GM19463 (cell line): ENCODE measurements around the gene TXN2.
"Not testable (repeated sequence)": the region's sequence is repeated elsewhere in the genome, so short reads cannot be mapped to it uniquely, and the experiment has no call there.

Experiments used
- ATAC-seq: cut with Tn5 transposase; IDR thresholded peaks from one replicate; pipeline ENCODE4 v1.9.1; 2021; ENCODE audit warnings: mild to moderate bottlenecking, moderate library complexity; ENCODE audit not compliant: unreplicated experiment

TXN2 gene

DNA sequence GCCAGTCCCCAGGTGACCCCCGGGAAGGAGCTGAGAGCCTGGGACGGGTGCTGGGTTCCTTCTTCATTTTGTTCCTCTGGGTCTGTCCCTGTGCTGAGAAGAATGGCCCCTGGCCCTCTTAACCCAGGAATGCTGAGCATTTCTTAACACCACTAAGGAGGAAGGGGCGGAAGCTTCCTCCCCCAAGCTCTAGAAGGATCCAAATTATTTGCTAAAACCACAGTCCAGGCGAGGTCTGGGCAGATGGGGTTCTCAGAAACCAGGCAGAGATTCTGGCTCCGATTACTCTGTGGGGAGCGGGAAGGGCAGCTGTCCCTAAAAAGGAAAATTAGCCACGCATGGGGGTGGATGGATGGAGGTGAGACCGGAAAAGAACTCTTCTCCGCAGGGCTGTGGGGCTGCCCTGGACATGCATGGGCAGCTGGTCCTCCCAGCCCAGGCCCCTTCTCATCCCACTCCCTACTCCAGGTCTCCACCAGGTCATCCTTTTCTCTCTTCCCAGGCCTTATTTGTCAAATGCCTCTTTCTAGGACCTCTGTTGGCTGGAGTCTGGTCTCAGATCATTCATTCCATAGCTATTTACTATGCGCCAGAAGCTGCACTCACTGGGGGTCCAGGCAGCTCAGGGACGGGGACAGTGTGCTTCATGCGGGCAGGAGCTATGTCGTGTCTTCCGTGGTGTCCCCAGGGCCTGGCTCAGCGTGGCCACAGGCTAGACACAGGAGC is 48.7 kb downstream of the TXN2 start:
- no peak for ATAC-seq

DNA sequence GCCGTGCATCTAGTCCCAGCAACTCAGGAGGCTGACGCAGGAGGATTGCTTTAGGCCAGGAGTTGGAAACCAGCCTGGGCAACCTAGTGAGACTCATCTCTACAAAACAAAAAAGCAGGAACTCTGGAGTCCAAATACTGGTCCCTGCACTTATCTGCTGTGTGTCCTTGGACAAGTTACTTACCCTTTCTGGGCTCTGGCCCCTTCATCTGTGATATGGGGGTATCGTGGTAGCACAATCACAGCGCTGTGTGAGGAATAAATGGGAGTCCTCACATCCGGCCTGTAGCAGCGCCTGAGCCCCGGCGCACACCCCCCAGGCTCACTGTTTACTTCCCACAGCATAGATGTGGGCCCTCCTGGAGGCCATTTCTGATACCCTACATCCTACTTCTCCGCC is 49.5 kb downstream of the TXN2 start:
- no peak for ATAC-seq

DNA sequence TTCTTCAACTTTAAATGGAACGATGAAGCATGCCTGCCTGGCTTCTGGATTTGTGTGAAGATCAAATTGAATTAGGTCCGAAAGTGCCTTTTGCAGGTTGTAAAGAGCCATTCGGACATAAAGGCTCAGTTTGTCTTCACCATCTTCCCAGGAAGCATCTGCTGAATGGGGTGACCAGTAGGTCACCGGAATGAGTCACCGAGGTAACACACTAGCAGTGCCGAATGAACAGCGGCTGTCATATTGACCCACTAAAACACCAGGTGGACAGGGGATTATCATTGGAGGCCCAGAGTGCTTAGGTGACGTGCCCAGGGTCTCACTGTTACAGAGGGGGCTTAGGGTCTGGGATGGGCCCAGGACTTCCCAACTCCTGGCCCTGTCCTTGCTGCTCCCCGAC is 50.6 kb downstream of the TXN2 start:
- ATAC-seq = no peak

DNA sequence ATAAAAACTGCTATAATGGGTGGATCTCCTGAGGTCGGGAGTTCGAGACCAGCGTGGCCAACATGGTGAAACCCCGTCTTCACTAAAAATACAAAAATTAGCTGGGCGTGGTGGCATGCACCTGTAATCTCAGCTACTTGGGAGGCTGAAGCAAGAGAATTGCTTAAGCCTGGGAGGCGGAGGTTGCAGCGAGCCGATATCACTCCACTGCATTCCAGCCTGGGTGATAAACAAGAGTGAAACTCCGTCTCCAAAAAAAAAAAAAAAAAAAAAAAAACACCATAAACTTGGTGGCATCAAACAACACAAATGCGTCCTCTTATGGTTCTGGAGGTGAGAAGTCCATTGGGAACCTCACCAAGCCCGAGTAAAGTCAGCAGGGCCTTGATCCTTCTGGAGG is 53.5 kb downstream of the TXN2 start:
- not testable (repeated sequence) for ATAC-seq

DNA sequence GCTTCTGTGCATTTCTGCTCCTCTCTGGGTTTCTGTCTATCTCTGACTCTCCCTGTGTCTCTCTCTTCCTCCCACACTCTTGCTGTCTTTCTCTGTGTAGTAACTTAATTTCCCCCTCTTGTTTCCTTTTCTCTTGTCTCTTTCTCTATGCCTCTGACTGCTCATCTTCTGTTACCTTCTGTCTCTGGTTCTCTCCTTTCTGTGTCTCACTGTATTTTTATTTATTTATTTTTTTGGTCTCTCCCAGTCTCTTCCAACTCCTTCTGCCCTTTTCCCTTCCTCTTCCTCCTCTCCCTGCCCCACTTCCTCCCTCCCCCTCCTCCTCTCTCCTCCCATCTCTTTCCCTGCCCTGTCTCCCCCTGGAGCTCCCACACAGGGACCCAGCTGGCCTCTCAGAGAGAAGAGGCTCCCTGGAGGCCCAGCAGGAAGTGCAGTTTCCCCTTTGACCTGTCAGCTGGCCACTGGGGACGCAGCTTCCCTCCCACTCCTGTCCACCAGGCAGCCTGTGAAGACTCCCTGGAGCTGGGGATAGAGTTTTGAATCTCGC is 55.4 kb downstream of the TXN2 start:
- ATAC-seq = no peak

DNA sequence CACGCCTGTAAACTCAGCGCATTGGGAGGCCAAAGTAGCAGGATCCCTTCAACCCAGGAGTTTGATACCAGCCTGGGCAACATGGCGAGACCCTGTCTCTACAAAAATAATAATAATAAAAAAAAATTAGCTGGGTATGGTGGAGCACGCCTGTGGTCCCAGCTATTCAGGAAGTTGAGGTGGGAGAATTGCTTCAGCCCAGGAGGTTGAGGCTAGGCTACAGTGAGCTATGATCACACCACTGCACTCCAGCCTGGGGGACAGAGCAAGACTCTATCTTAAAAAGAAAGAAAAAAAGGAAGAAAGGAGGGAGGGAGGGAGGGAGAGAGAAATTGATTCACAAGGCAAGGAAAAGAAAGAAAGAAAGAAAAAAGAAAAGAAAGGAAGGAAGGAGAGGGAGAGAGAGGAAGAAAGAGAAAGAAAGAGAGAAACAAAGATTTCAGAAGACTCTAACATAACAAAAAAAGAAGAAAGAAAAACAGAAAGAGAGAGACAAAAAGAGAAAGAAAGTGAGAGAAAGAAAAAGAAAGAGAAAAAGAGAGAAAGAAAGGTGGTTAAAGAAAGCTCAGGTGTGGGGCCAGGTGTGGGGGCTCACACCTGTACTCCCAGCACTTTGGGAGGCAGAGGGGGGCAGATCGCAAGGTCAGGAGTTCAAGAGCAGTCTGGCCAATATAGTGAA is 56.4 kb downstream of the TXN2 start:
- no peak for ATAC-seq

DNA sequence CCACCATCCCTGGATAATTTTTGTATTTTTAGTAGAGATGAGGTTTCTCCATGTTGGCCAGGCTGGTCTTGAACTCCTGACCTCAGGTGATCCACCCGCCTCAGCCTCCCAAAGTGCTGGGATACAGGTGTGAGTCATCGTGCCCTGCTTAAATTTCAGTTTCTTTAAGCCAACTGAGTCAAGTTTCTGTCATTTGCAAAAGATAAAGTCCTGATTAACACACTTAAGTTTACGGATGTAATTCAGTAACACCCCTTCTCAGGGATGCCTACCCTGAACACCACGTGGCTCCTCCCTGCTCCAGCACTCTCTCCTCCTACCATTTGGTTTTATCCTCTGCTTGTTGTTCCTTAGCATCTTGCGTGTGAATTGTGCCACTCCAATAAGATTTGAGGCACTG is 57.0 kb downstream of the TXN2 start:
- not testable (repeated sequence) for ATAC-seq

DNA sequence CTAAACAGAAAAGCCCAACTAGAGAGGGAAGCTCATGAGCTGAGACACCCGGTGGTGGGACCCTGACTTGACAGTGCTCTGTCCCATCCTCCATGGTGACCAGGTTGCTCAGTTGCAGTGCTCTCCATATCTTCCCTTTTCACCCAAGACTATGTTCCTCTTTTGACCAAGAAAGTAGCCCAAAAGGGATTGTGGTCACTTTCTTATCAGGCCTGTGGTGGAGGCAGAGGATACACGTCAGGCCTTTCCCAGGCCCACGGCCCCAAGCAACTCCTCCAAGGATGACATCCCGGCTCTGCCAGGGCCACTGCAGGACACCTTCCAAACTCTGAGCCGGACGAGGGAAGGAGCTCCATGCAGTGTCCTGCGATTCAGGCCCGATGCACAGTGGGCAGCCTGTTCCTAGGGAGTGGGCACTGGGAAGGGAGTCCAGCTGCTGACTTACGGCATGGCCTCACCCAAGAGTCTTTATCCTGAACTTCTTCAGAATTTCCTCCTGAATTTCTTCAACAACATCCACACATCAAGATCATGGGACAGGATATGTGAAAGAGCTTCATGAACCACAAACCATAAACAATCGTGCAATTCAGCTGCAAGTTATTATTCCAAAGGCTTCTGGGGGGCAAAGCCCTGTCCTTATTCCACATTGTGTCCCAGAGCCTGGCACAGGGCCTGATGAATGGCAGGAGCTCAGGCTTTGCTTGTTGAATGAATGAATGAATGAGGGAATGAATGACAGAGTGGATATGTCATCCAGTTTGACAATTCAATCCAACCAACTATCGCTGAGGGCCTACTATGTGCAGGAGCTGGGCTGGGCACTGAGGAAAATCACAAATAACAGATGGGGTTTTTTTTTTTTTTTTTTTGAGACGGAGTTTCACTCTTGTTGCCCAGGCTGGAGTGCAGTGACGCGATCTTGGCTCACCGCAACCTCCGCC is 57.7 kb downstream of the TXN2 start:
- ATAC-seq = no peak

DNA sequence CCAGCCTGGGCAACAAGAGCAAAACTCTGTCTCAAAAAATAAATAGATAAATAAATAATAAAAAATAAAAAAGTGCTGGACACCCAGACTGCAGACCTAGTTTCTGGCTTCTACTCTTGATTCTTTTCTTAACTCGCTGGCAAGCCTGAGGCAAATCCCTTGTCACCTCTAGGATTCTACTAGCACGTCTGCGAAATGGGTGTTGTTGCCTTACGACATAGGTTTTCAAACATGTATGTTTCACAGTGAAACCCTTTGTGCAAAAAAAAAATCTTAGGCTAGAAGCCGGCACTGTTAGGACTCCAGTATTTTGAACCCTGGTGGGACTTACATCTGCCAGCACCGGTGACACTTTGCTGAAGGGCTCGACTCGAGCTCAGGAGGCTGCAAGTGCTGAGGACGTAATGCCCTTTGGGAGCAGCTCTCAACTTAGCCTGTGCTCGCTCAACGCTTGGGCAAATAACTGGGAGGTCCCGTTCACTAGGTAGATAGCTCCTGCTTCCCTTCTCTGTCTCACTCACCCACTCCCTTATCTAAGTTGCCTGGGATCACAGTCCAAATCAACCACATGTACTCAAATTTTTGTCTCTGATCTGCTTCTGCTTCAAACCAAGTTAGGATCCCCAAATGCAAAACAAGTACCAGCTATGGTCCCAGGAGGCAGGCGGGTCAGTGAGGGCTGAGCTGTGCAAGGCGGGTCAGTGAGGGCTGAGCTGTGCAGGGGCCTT is 59.0 kb downstream of the TXN2 start:
- ATAC-seq = no peak

DNA sequence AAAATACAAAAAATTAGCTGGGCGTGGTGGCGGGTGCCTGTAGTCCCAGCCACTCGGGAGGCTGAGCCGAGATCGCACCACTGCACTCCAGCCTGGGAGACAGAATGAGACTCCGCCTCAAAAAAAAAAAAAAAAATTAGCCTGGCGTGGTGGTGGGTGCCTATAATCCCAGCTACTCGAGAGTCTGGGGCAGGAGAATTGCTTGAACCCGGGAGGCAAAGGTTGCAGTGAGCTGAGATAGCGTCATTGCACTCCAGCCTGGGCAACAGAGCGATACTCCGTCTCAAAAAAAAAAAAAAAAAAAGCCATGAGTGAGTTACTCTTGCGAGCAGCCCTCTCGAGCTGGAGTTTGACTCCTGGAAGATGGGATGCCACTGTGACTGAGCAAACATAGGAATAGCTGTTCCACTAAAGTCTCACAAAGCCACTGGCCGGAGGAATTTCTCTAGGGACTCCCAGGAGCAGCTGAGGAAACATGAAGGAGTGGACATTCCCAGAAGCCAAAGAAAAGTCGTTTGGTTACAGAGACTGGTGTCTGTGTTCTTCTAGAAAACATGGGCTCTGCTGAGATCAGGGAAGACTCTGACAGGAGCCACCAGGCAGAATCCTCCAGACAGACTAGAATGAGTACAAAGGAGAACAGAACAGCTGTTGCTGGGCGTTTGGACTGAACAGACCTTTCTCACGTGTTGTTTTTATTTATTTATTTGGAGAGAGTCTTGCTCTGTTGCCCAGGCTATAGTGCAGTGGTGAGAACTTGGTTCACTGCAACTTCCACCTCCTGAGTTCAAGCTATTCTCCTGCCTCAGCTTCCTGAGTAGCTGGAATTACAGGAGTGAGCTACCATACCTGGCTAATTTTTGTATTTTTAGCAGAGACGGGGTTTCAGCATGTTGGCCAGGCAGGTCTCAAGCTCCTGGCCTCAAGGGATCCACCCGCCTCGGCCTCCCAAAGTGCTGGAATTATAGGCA is 61.2 kb downstream of the TXN2 start:
- ATAC-seq = no peak

DNA sequence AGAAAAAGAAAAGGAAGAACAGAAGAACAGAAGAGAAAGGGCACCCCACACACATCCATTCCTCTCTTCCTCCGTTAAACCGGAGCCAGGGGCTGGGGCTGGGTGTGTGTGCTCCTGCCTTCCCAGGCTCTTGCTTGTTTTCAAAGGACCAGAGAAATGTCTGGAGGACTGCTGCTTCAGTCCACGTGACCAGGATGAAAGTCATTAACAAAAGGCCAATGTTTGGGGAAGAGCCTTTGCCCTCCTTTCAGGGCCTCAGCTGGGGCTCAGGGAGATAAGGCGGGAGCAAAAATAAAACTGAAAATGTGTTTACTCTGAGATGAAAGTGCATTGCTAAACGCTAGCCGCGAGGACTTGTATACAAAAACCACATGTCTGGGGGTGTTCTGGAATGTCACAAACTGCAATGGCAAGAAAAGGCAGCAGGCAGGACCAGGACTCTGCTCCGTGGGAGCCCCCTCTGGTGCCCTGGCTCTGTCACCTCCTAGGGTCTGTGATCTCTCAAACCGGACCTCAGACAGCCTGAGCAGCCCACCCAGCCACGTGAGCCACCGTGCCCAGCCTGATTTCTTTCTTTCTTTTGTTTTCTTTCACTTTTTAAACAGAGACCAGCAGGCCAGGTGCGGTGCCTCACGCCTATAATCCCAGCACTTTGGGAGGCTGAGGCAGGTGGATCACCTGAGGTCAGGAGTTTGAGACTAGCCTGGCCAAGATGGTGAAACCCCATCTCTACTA is 62.1 kb downstream of the TXN2 start:
- ATAC-seq = no peak

DNA sequence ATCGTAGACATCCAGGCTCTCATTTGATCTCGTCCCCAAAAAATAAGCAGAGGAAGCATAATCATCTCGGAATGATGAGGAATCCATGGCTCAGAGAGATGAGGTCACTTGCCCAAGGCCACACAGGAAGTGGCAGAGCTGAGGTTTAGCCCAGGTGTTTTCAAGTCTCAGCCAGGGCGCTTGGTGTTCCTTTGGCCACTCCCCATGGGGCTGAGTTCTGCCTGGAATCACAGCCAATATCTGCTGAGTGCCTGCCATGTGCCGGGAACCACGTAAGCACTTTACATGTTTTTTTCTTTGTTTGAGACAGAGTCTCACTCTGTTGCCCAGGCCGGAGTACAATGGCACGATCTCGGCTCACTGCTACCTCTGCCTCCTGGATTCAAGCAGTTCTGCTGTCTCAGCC is 64.2 kb downstream of the TXN2 start:
- ATAC-seq = no peak
